HCT116 (cell line): ENCODE measurements around the gene TEX13A.

ENCODE experiments used
- CTCF ChIP-seq, 3 experiments: fragments of 200-600 bp in 1 of 3; sonication (generic) in 1 of 3; IDR thresholded peaks in 2 of 3; conservative IDR thresholded peaks in 1 of 3; 2 replicates each; pipeline ENCODE4 v1.5.1; 2012 to 2017; ENCODE audit warnings: low read depth in 2 of 3, low read length in 2 of 3, antibody characterized with exemption in 1 of 3, borderline replicate concordance in 1 of 3, control low read depth in 1 of 3, mild to moderate bottlenecking in 1 of 3, mixed read lengths in 1 of 3, mixed run types in 1 of 3, moderate library complexity in 1 of 3; ENCODE audit not compliant: insufficient read depth in 1 of 3
- EGR1 ChIP-seq: IDR thresholded peaks from 2 replicates; pipeline ENCODE4 v1.6.1; 2012; ENCODE audit warnings: low read depth
- EZH2 ChIP-seq: fragments of 200-600 bp; sonication (generic); IDR thresholded peaks from 2 replicates; pipeline ENCODE4 v1.6.1; 2017; ENCODE audit warnings: antibody characterized with exemption, mixed run types
- POLR2A ChIP-seq: IDR thresholded peaks from 2 replicates; pipeline ENCODE4 v1.7.0; 2011; ENCODE audit warnings: borderline replicate concordance; ENCODE audit not compliant: insufficient read depth, insufficient read length; ENCODE audit errors: extremely low read depth
- ZNF274 ChIP-seq: fragments of 200-500 bp; sonication (Bioruptor generic); IDR thresholded peaks from 2 replicates; pipeline ENCODE4 v1.6.1; 2014; ENCODE audit warnings: mild to moderate bottlenecking, low read depth, low read length, inconsistent platforms

DNA sequence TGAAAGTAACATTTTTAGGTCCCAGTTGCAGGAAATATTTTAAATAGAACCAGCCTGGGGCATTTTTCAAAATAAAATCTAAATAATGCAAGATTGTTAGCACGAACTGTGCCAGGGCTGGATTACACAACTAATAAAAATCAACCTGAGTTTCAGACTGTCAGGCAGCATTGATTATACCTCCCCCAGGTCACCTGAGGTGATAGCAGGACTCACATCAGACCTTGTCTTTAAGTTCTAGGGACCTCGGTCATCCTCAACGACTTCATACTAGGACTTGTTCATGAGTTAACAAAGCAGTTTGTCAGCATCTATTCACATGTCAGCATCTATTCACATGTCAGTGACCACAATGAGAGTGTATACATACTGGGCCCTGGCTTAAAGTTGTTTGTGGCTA lies 8.7 kb upstream of the TEX13A start:
- TF ChIP-seq ZNF274 (no peak), POLR2A (no peak), CTCF (IDR thresholded peaks at IDR 0.05 in 2 of 3, conservative IDR thresholded peaks at IDR 0.05 in 1 of 3; ENCODE audit: borderline replicate concordance in 1 of 3, insufficient read depth in 1 of 3, low read depth in 2 of 3, low read length in 2 of 3) (no peak), EZH2 (no peak), EGR1 (no peak)
